ENCODE results near the gene OSBPL8. TPM values are rescaled to one million over a fixed set of nuclear protein-coding genes. Genes with fewer than 3 reads are reported as not detected.

Gene OSBPL8
- total and polyA plus RNA-seq, 11 donors = 4.5 to 58.7 (median 43.7) TPM

DNA sequence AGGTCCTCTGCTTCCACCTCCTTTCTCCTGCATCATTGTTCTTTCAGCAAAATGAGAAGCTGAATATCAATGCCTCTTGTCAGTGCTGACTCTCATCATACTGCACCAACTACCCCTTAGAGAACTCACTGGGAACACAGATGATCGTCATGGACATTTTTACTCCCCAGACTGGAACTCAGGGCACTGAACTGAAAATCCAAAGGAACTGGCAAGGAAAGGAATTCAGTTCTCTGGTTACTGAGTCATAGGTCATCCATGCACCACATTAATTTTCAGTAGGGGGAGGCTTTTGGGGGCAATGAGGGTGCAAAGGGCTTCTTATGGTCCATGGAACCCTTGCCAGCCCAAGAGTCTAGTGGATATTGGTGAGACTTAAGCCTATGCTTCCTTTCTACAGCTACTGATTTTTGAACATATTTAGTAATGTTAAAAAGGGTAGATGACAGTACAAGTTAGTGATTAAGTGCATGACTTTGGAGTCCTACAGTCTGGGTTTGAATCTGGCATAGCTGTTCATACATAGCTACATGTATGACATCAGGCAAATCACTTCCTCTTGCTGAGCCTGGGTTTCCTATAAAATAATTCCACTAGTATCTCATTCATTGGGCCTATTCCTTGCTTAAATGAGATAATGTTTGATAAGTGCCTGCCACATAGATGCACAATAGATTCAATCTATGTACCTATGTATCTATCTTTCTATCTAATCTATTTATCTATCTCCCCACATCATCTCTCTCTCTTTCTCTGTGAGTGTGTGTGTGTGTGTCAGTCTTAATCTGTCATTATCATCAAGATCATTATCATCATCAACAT, 240.6 kb downstream of the OSBPL8 start:
- intact Hi-C loops (cut with DNase I) = no loop called here
- ATAC-seq (no peak), DNase-seq (no peak)
- WGBS, 4 donors = 75 to 100% (median 92%) methylated on average over 1 of the region's 1 CpG
- Histone ChIP-seq H3K4me3 (no peak overlapping the region), H3K27ac (no peak overlapping the region), H3K4me1 (no peaks in the 10 kb centered on the region), H3K9me3 (no peaks in the 10 kb centered on the region), H3K27me3 (peaks cover 0 to 7% (median 0%) of the 10 kb centered on the region in 9 donors), H3K36me3 (no peaks in the 10 kb centered on the region)
- TF ChIP-seq, protein P1, sequence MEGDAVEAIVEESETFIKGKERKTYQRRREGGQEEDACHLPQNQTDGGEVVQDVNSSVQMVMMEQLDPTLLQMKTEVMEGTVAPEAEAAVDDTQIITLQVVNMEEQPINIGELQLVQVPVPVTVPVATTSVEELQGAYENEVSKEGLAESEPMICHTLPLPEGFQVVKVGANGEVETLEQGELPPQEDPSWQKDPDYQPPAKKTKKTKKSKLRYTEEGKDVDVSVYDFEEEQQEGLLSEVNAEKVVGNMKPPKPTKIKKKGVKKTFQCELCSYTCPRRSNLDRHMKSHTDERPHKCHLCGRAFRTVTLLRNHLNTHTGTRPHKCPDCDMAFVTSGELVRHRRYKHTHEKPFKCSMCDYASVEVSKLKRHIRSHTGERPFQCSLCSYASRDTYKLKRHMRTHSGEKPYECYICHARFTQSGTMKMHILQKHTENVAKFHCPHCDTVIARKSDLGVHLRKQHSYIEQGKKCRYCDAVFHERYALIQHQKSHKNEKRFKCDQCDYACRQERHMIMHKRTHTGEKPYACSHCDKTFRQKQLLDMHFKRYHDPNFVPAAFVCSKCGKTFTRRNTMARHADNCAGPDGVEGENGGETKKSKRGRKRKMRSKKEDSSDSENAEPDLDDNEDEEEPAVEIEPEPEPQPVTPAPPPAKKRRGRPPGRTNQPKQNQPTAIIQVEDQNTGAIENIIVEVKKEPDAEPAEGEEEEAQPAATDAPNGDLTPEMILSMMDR (IDR thresholded peaks at IDR 0.05) = no peak

DNA sequence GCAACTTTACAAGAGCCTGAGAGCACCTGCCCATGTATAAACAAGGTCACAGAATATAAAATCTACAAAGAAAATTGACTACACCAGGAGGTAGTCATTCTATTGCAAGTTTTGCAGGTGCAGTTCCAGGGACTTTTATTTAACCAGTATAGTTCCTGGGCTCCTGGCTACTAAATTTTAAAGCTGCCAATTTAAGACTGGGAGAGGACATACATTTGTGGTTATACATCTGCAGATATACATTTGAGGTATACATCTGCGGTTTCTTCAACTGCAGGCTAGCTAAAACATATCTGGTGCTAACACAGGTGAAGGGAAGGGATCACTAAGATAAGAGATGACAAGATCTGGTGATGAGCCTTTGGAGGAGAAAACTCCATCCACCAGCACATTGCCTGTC, 241.6 kb downstream of the OSBPL8 start:
- Histone ChIP-seq H3K9me3 (no peaks in the 10 kb centered on the region), H3K27me3 (peaks cover 0 to 7% (median 0%) of the 10 kb centered on the region in 9 donors), H3K4me3 (no peak overlapping the region), H3K36me3 (no peaks in the 10 kb centered on the region), H3K4me1 (no peaks in the 10 kb centered on the region), H3K27ac (no peak overlapping the region)
- ATAC-seq (no peak), DNase-seq (no peak)
- TF ChIP-seq, protein P1 (IDR thresholded peaks at IDR 0.05) = no peak
- no peak for TF ChIP-seq POLR2A (IDR thresholded peaks at IDR 0.05)
- 93 to 100% (median 97%) methylated on average over 1 of the region's 1 CpG for WGBS, 4 donors
- intact Hi-C loops (cut with DNase I) = no loop called here

DNA sequence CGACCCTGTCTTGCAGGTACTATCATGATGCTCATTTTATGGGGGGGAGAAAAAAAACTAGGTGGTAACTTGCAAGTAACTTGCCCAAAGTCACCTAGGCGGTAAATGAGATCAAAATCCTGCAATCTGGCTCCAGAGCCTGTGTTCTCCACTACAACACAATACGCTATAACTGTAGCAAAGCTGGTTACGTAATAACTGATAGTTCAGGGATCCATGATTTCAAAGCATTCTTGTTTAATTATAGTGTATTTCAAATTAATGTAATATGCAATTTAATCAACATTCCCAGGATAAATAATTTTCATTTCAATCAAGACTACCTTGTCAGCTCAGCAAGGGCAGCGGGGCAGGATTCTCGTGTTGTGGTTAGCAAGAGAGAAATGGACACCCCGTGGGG, 243.1 kb downstream of the OSBPL8 start:
- H3K4me3 ChIP-seq = no peak overlapping the region
- H3K27me3 ChIP-seq = peaks cover 0 to 7% (median 0%) of the 10 kb centered on the region in 9 donors
- H3K27ac ChIP-seq = no peak overlapping the region
- H3K9me3 ChIP-seq = no peaks in the 10 kb centered on the region
- no peak for TF ChIP-seq POLR2A (IDR thresholded peaks at IDR 0.05)
- TF ChIP-seq, protein P1 (IDR thresholded peaks at IDR 0.05) = no peak
- no peaks in the 10 kb centered on the region for H3K4me1 ChIP-seq
- no peak for DNase-seq
- no peaks in the 10 kb centered on the region for H3K36me3 ChIP-seq
- 87 to 92% (median 90%) methylated on average over 7 of the region's 7 CpGs for WGBS, 4 donors
- ATAC-seq = no peak
- intact Hi-C loops (cut with DNase I) = no loop called here

DNA sequence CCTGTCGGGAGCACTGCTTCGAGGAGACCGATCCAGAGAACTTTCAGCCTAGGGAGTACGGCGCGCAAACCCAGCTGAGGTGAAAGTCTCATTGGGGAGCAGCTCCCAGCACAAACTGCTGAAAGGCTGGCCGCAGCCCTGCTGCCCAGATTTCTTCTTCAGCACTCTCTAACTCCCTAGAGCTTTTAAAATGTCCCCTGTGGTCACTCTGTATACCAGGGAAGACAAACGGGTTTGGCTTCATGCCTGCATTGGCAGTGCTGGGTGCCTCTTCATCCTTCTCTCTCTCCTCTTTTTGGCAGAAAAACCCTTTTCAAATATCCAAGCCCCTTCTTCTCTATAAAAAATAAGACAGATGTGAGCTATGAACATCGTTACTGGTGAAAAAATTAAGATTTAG, 246.3 kb downstream of the OSBPL8 start:
- no peaks in the 10 kb centered on the region for H3K4me1 ChIP-seq
- no peaks in the 10 kb centered on the region for H3K36me3 ChIP-seq
- H3K27me3 ChIP-seq = no peaks in the 10 kb centered on the region
- intact Hi-C loops (cut with DNase I) = no loop called here
- TF ChIP-seq, protein P1 (IDR thresholded peaks at IDR 0.05) = no peak
- no peak for TF ChIP-seq POLR2A (IDR thresholded peaks at IDR 0.05)
- H3K27ac ChIP-seq = no peak overlapping the region
- no peak for DNase-seq
- no peak overlapping the region for H3K4me3 ChIP-seq
- ATAC-seq = no peak
- no peaks in the 10 kb centered on the region for H3K9me3 ChIP-seq
- 68 to 83% (median 73%) methylated on average over 6 to 9 of the region's 9 CpGs for WGBS, 4 donors
